VCaP (cell line): Measurements from ENCODE around the gene CHAF1B.
A peak's percentile ranks its signal among the peaks of the same experiment; 100 is the strongest.
"Not testable (repeated sequence)": the region's sequence is repeated elsewhere in the genome, so short reads cannot be mapped to it uniquely, and the experiment has no call there.

Experiments used
- H3K27ac ChIP-seq: fragments of 450-650 bp; 2 replicates; pipeline ENCODE4 v1.5.1; 2017
- CTCF ChIP-seq: fragments of 450-650 bp; conservative IDR thresholded peaks from 2 replicates; pipeline ENCODE4 v1.5.1; 2017; ENCODE audit warnings: mild to moderate bottlenecking, moderate library complexity

The CHAF1B gene

GRCh38 chr21:36379251-36379650 is 5.9 kb upstream of the CHAF1B start:
- H3K27ac ChIP-seq = no peak overlapping the region
- TF ChIP-seq CTCF = no peak

GRCh38 chr21:36381841-36382589 is 3.2 kb upstream of the CHAF1B start:
- TF ChIP-seq CTCF = no peak
- no peak overlapping the region for H3K27ac ChIP-seq

- not testable (repeated sequence) for H3K27ac ChIP-seq
Observed at GRCh38 chr21:36382722-36383121, 2.5 kb upstream of the CHAF1B start.

- peak overlapping the region; percentile 84 for H3K27ac ChIP-seq
- no peak for TF ChIP-seq CTCF
Observed at GRCh38 chr21:36384885-36385232, 333 bp upstream of the CHAF1B start.

GRCh38 chr21:36386031-36386642 is 945 bp downstream of the CHAF1B start:
- H3K27ac ChIP-seq = peak overlapping the region; percentile 84
- TF ChIP-seq CTCF = no peak

GRCh38 chr21:36388096-36388495 is 2.9 kb downstream of the CHAF1B start:
- no peak for TF ChIP-seq CTCF

GRCh38 chr21:36388835-36389234 is 3.6 kb downstream of the CHAF1B start:
- H3K27ac ChIP-seq = no peak overlapping the region
- no peak for TF ChIP-seq CTCF

More at GRCh38 chr21:36388096-36388495, 2.9 kb downstream of the CHAF1B start:
- no peak overlapping the region for H3K27ac ChIP-seq

- H3K27ac ChIP-seq = not testable (repeated sequence)
Observed at GRCh38 chr21:36391649-36392048, 6.5 kb downstream of the CHAF1B start.
